ENCODE results near the gene ARHGEF18.
A peak's percentile ranks its signal among the peaks of the same experiment; 100 is the strongest.

The ARHGEF18 gene

GRCh38 chr19:7327802-7328201 lies 20.9 kb upstream of the ARHGEF18 start:
- Histone ChIP-seq H3K4me3 (ENCODE audit: low read depth in 1 of 5, low read length in 5 of 5) (no peak overlapping the region), H3K9ac (ENCODE audit: low read length in 5 of 5) (no peak overlapping the region), H3K27ac (ENCODE audit: low read depth, low read length) (no peak overlapping the region), H3K36me3 (ENCODE audit: control insufficient read depth in 5 of 5, insufficient read depth in 5 of 5, low read length in 5 of 5) (no peaks in the 10 kb centered on the region), H3K4me1 (ENCODE audit: control insufficient read depth in 5 of 5, insufficient read depth in 5 of 5, low read length in 5 of 5) (no peaks in the 10 kb centered on the region), H3K27me3 (ENCODE audit: control insufficient read depth in 5 of 5, insufficient read depth in 4 of 5, low read length in 5 of 5) (peaks cover 0 to 2% (median 0%) of the 10 kb centered on the region in 5 donors), H3K9me3 (ENCODE audit: control insufficient read depth in 5 of 5, low read length in 5 of 5) (peaks cover 0 to 5% (median 3%) of the 10 kb centered on the region in 5 donors)

- Histone ChIP-seq H3K4me1 (ENCODE audit: control insufficient read depth in 5 of 5, insufficient read depth in 5 of 5, low read length in 5 of 5) (peaks cover 0 to under 1% (median 0%) of the 10 kb centered on the region in 5 donors), H3K27ac (ENCODE audit: low read depth, low read length) (no peak overlapping the region), H3K27me3 (ENCODE audit: control insufficient read depth in 5 of 5, insufficient read depth in 4 of 5, low read length in 5 of 5) (peaks cover 0 to 2% (median 0%) of the 10 kb centered on the region in 5 donors), H3K36me3 (ENCODE audit: control insufficient read depth in 5 of 5, insufficient read depth in 5 of 5, low read length in 5 of 5) (no peaks in the 10 kb centered on the region), H3K4me3 (ENCODE audit: low read depth in 1 of 5, low read length in 5 of 5) (no peak overlapping the region), H3K9ac (ENCODE audit: low read length in 5 of 5) (no peak overlapping the region), H3K9me3 (ENCODE audit: control insufficient read depth in 5 of 5, low read length in 5 of 5) (peaks cover 0 to 5% (median 3%) of the 10 kb centered on the region in 5 donors)
Observed at GRCh38 chr19:7328647-7329046, 20.1 kb upstream of the ARHGEF18 start.

- Histone ChIP-seq H3K9ac (ENCODE audit: low read length in 5 of 5) (no peak overlapping the region), H3K9me3 (ENCODE audit: control insufficient read depth in 5 of 5, low read length in 5 of 5) (no peaks in the 10 kb centered on the region), H3K4me1 (ENCODE audit: control insufficient read depth in 5 of 5, insufficient read depth in 5 of 5, low read length in 5 of 5) (peaks cover 0 to 4% (median 4%) of the 10 kb centered on the region in 5 donors), H3K4me3 (ENCODE audit: low read depth in 1 of 5, low read length in 5 of 5) (no peak overlapping the region), H3K36me3 (ENCODE audit: control insufficient read depth in 5 of 5, insufficient read depth in 5 of 5, low read length in 5 of 5) (no peaks in the 10 kb centered on the region), H3K27me3 (ENCODE audit: control insufficient read depth in 5 of 5, insufficient read depth in 4 of 5, low read length in 5 of 5) (peaks cover 0 to 3% (median 2%) of the 10 kb centered on the region in 5 donors), H3K27ac (ENCODE audit: low read depth, low read length) (no peak overlapping the region)
Observed at GRCh38 chr19:7331446-7331845, 17.3 kb upstream of the ARHGEF18 start.

- Histone ChIP-seq H3K9me3 (ENCODE audit: control insufficient read depth in 5 of 5, low read length in 5 of 5) (no peaks in the 10 kb centered on the region), H3K36me3 (ENCODE audit: control insufficient read depth in 5 of 5, insufficient read depth in 5 of 5, low read length in 5 of 5) (no peaks in the 10 kb centered on the region), H3K9ac (ENCODE audit: low read length in 5 of 5) (no peak overlapping the region), H3K4me3 (ENCODE audit: low read depth in 1 of 5, low read length in 5 of 5) (no peak overlapping the region), H3K4me1 (ENCODE audit: control insufficient read depth in 5 of 5, insufficient read depth in 5 of 5, low read length in 5 of 5) (peaks cover 4 to 23% (median 10%) of the 10 kb centered on the region in 5 donors), H3K27ac (ENCODE audit: low read depth, low read length) (no peak overlapping the region), H3K27me3 (ENCODE audit: control insufficient read depth in 5 of 5, insufficient read depth in 4 of 5, low read length in 5 of 5) (peaks cover 0 to 3% (median 2%) of the 10 kb centered on the region in 5 donors)
Observed at GRCh38 chr19:7333198-7334118, 15.3 kb upstream of the ARHGEF18 start.

- Histone ChIP-seq H3K27me3 (ENCODE audit: control insufficient read depth in 5 of 5, insufficient read depth in 4 of 5, low read length in 5 of 5) (peaks cover 0 to 3% (median 0%) of the 10 kb centered on the region in 5 donors), H3K4me1 (ENCODE audit: control insufficient read depth in 5 of 5, insufficient read depth in 5 of 5, low read length in 5 of 5) (peaks cover 4 to 23% (median 10%) of the 10 kb centered on the region in 5 donors), H3K4me3 (ENCODE audit: low read depth in 1 of 5, low read length in 5 of 5) (no peak overlapping the region), H3K9me3 (ENCODE audit: control insufficient read depth in 5 of 5, low read length in 5 of 5) (no peaks in the 10 kb centered on the region), H3K36me3 (ENCODE audit: control insufficient read depth in 5 of 5, insufficient read depth in 5 of 5, low read length in 5 of 5) (no peaks in the 10 kb centered on the region), H3K9ac (ENCODE audit: low read length in 5 of 5) (no peak overlapping the region), H3K27ac (ENCODE audit: low read depth, low read length) (no peak overlapping the region)
Observed at GRCh38 chr19:7336321-7336973, 12.3 kb upstream of the ARHGEF18 start.

- no peak overlapping the region for H3K27ac ChIP-seq (ENCODE audit: low read depth, low read length)
- no peak overlapping the region for H3K4me3 ChIP-seq (ENCODE audit: low read depth in 1 of 5, low read length in 5 of 5)
- H3K36me3 ChIP-seq (ENCODE audit: control insufficient read depth in 5 of 5, insufficient read depth in 5 of 5, low read length in 5 of 5) = no peaks in the 10 kb centered on the region
- H3K27me3 ChIP-seq (ENCODE audit: control insufficient read depth in 5 of 5, insufficient read depth in 4 of 5, low read length in 5 of 5) = peaks cover 0 to 3% (median 0%) of the 10 kb centered on the region in 5 donors
- no peaks in the 10 kb centered on the region for H3K9me3 ChIP-seq (ENCODE audit: control insufficient read depth in 5 of 5, low read length in 5 of 5)
- peak overlapping the region in 1 of 5 donors; percentile 23 for H3K9ac ChIP-seq (ENCODE audit: low read length in 5 of 5)
- peaks cover 4 to 23% (median 10%) of the 10 kb centered on the region in 5 donors for H3K4me1 ChIP-seq (ENCODE audit: control insufficient read depth in 5 of 5, insufficient read depth in 5 of 5, low read length in 5 of 5)
Observed at GRCh38 chr19:7337380-7338194, 11.2 kb upstream of the ARHGEF18 start.

- no peak overlapping the region for H3K4me3 ChIP-seq (ENCODE audit: low read depth in 1 of 5, low read length in 5 of 5)
- H3K4me1 ChIP-seq (ENCODE audit: control insufficient read depth in 5 of 5, insufficient read depth in 5 of 5, low read length in 5 of 5) = peaks cover under 1 to 22% (median 10%) of the 10 kb centered on the region in 5 donors
- peaks cover 0 to 10% (median 5%) of the 10 kb centered on the region in 5 donors for H3K27me3 ChIP-seq (ENCODE audit: control insufficient read depth in 5 of 5, insufficient read depth in 4 of 5, low read length in 5 of 5)
- no peak overlapping the region for H3K27ac ChIP-seq (ENCODE audit: low read depth, low read length)
- H3K9me3 ChIP-seq (ENCODE audit: control insufficient read depth in 5 of 5, low read length in 5 of 5) = no peaks in the 10 kb centered on the region
- no peak overlapping the region for H3K9ac ChIP-seq (ENCODE audit: low read length in 5 of 5)
- H3K36me3 ChIP-seq (ENCODE audit: control insufficient read depth in 5 of 5, insufficient read depth in 5 of 5, low read length in 5 of 5) = no peaks in the 10 kb centered on the region
Observed at GRCh38 chr19:7340959-7341837, 7.5 kb upstream of the ARHGEF18 start.

- Histone ChIP-seq H3K27ac (ENCODE audit: low read depth, low read length) (no peak overlapping the region), H3K27me3 (ENCODE audit: control insufficient read depth in 5 of 5, insufficient read depth in 4 of 5, low read length in 5 of 5) (peaks cover 0 to 14% (median 10%) of the 10 kb centered on the region in 5 donors), H3K36me3 (ENCODE audit: control insufficient read depth in 5 of 5, insufficient read depth in 5 of 5, low read length in 5 of 5) (no peaks in the 10 kb centered on the region), H3K4me3 (ENCODE audit: low read depth in 1 of 5, low read length in 5 of 5) (no peak overlapping the region), H3K9ac (ENCODE audit: low read length in 5 of 5) (no peak overlapping the region), H3K4me1 (ENCODE audit: control insufficient read depth in 5 of 5, insufficient read depth in 5 of 5, low read length in 5 of 5) (peaks cover 0 to 12% (median 5%) of the 10 kb centered on the region in 5 donors), H3K9me3 (ENCODE audit: control insufficient read depth in 5 of 5, low read length in 5 of 5) (no peaks in the 10 kb centered on the region)
Observed at GRCh38 chr19:7342143-7342542, 6.6 kb upstream of the ARHGEF18 start.

GRCh38 chr19:7346488-7346971 lies 2.2 kb upstream of the ARHGEF18 start:
- H3K4me1 ChIP-seq (ENCODE audit: control insufficient read depth in 5 of 5, insufficient read depth in 5 of 5, low read length in 5 of 5) = peaks cover 0 to 13% (median 0%) of the 10 kb centered on the region in 5 donors
- no peaks in the 10 kb centered on the region for H3K36me3 ChIP-seq (ENCODE audit: control insufficient read depth in 5 of 5, insufficient read depth in 5 of 5, low read length in 5 of 5)
- no peak overlapping the region for H3K4me3 ChIP-seq (ENCODE audit: low read depth in 1 of 5, low read length in 5 of 5)
- no peak overlapping the region for H3K27ac ChIP-seq (ENCODE audit: low read depth, low read length)
- peaks cover 0 to 14% (median 10%) of the 10 kb centered on the region in 5 donors for H3K27me3 ChIP-seq (ENCODE audit: control insufficient read depth in 5 of 5, insufficient read depth in 4 of 5, low read length in 5 of 5)
- peaks cover 0 to 8% (median 0%) of the 10 kb centered on the region in 5 donors for H3K9me3 ChIP-seq (ENCODE audit: control insufficient read depth in 5 of 5, low read length in 5 of 5)
- H3K9ac ChIP-seq (ENCODE audit: low read length in 5 of 5) = no peak overlapping the region
